Activated T-helper 1 cell treated with Interleukin-2 at 50 U/mL for 16 hours (primary cell): Measurements from ENCODE around the gene GFPT2.

Experiments used
- DNase-seq: peaks from one replicate; pipeline ENCODE4 v3.0.0-alpha.2; 2020; ENCODE audit warnings: low read depth

The GFPT2 gene

GRCh38 chr5:180378438-180379344 lies 25.6 kb upstream of the GFPT2 start:
- DNase-seq, result no peak

- no peak for DNase-seq
These were observed 24.5 kb upstream of the GFPT2 start for GRCh38 chr5:180377556-180378197.

GRCh38 chr5:180376511-180376910 lies 23.4 kb upstream of the GFPT2 start:
- DNase-seq, result no peak

GRCh38 chr5:180375955-180376354 lies 22.8 kb upstream of the GFPT2 start:
- DNase-seq, result no peak

- no peak for DNase-seq
These were observed 22.2 kb upstream of the GFPT2 start for GRCh38 chr5:180375291-180375690.

GRCh38 chr5:180373870-180374269 lies 20.7 kb upstream of the GFPT2 start:
- DNase-seq, result no peak

- no peak for DNase-seq
These were observed 20.3 kb upstream of the GFPT2 start for GRCh38 chr5:180373454-180373853.

- no peak for DNase-seq
These were observed 18.8 kb upstream of the GFPT2 start for GRCh38 chr5:180371949-180372348.

GRCh38 chr5:180370861-180371641 lies 17.9 kb upstream of the GFPT2 start:
- DNase-seq, result no peak

- no peak for DNase-seq
These were observed 14.9 kb upstream of the GFPT2 start for GRCh38 chr5:180367991-180368390.

GRCh38 chr5:180367300-180367699 lies 14.2 kb upstream of the GFPT2 start:
- no peak for DNase-seq

- no peak for DNase-seq
These were observed 13.2 kb upstream of the GFPT2 start for GRCh38 chr5:180366326-180366725.

- DNase-seq, result no peak
These were observed 12.7 kb upstream of the GFPT2 start for GRCh38 chr5:180365829-180366228.

- DNase-seq, result no peak
These were observed 11.2 kb upstream of the GFPT2 start for GRCh38 chr5:180364306-180364856.

GRCh38 chr5:180360078-180360957 lies 7.2 kb upstream of the GFPT2 start:
- DNase-seq, result no peak

- no peak for DNase-seq
These were observed 5.6 kb upstream of the GFPT2 start for GRCh38 chr5:180358694-180359093.

GRCh38 chr5:180358179-180358578 lies 5.0 kb upstream of the GFPT2 start:
- DNase-seq, result no peak

- no peak for DNase-seq
These were observed 1.8 kb upstream of the GFPT2 start for GRCh38 chr5:180354966-180355365.

GRCh38 chr5:180353980-180354452 lies 880 bp upstream of the GFPT2 start:
- DNase-seq, result no peak

GRCh38 chr5:180352116-180353047 lies 754 bp downstream of the GFPT2 start:
- no peak for DNase-seq
